Muscle layer of colon (tissue), 2 donors: ENCODE measurements around the gene LGALS3BP.

Experiments
- H3K27ac ChIP-seq: one replicate; pipeline ENCODE4 v1.7.0; 2013; ENCODE audit warnings: low read depth, mild to moderate bottlenecking, low read length, moderate library complexity
- H3K27me3 ChIP-seq, 2 donors: one replicate each; pipeline ENCODE4 v1.7.0; 2013; ENCODE audit warnings: low read length in 2 of 2, mild to moderate bottlenecking in 2 of 2; ENCODE audit not compliant: insufficient read depth in 2 of 2, control insufficient read depth in 1 of 2
- H3K36me3 ChIP-seq: one replicate; pipeline ENCODE4 v1.7.0; 2013; ENCODE audit warnings: mild to moderate bottlenecking, low read length; ENCODE audit not compliant: insufficient read depth
- H3K4me1 ChIP-seq: one replicate; pipeline ENCODE4 v1.7.0; 2013; ENCODE audit warnings: mild to moderate bottlenecking, low read length; ENCODE audit not compliant: insufficient read depth
- H3K4me3 ChIP-seq, 2 donors: one replicate each; pipeline ENCODE4 v1.7.0; 2013; ENCODE audit warnings: low read length in 2 of 2, low read depth in 1 of 2, mild to moderate bottlenecking in 1 of 2, moderate library complexity in 1 of 2
- H3K9ac ChIP-seq: one replicate; pipeline ENCODE4 v1.7.0; 2013; ENCODE audit warnings: low read length
- H3K9me3 ChIP-seq: one replicate; pipeline ENCODE4 v1.7.0; 2013; ENCODE audit warnings: mild to moderate bottlenecking, low read length
- donor health status: abdominal sarcoma.
- donor health status: Adenocarcinoma of cecum.

LGALS3BP gene

GRCh38 chr17:79001190-79002020 lies 21.7 kb upstream of the LGALS3BP start:
- H3K36me3 ChIP-seq: peaks cover 17% of the 10 kb centered on the region
- no peaks in the 10 kb centered on the region for H3K27me3 ChIP-seq

GRCh38 chr17:79000396-79001189 lies 20.9 kb upstream of the LGALS3BP start:
- Histone ChIP-seq H3K9ac (no peak overlapping the region), H3K27me3 (no peaks in the 10 kb centered on the region), H3K9me3 (no peaks in the 10 kb centered on the region), H3K4me3 (no peak overlapping the region), H3K27ac (no peak overlapping the region), H3K4me1 (peaks cover 5% of the 10 kb centered on the region), H3K36me3 (peaks cover 19% of the 10 kb centered on the region)

More at GRCh38 chr17:79001190-79002020, 21.7 kb upstream of the LGALS3BP start:
- H3K4me3 ChIP-seq: no peak overlapping the region
- no peaks in the 10 kb centered on the region for H3K9me3 ChIP-seq
- H3K27ac ChIP-seq: no peak overlapping the region
- H3K9ac ChIP-seq: no peak overlapping the region
- peaks cover 4% of the 10 kb centered on the region for H3K4me1 ChIP-seq

- Histone ChIP-seq H3K9ac (no peak overlapping the region), H3K4me3 (no peak overlapping the region), H3K36me3 (peaks cover 19% of the 10 kb centered on the region), H3K4me1 (peaks cover 5% of the 10 kb centered on the region), H3K9me3 (no peaks in the 10 kb centered on the region), H3K27me3 (no peaks in the 10 kb centered on the region), H3K27ac (no peak overlapping the region)
Observed at GRCh38 chr17:78999947-79000395, 20.2 kb upstream of the LGALS3BP start.

- Histone ChIP-seq H3K27me3 (no peaks in the 10 kb centered on the region), H3K9me3 (no peaks in the 10 kb centered on the region), H3K4me1 (peaks cover 5% of the 10 kb centered on the region), H3K36me3 (peaks cover 25% of the 10 kb centered on the region), H3K4me3 (no peak overlapping the region), H3K9ac (no peak overlapping the region), H3K27ac (no peak overlapping the region)
Observed at GRCh38 chr17:78999056-78999768, 19.5 kb upstream of the LGALS3BP start.

- Histone ChIP-seq H3K9ac (no peak overlapping the region), H3K36me3 (peaks cover 26% of the 10 kb centered on the region), H3K9me3 (no peaks in the 10 kb centered on the region), H3K27me3 (no peaks in the 10 kb centered on the region), H3K4me1 (peaks cover 5% of the 10 kb centered on the region), H3K27ac (no peak overlapping the region), H3K4me3 (no peak overlapping the region)
Observed at GRCh38 chr17:78998311-78999055, 18.8 kb upstream of the LGALS3BP start.

GRCh38 chr17:78997881-78998280 lies 18.2 kb upstream of the LGALS3BP start:
- Histone ChIP-seq H3K4me3 (no peak overlapping the region), H3K36me3 (peaks cover 26% of the 10 kb centered on the region), H3K9me3 (no peaks in the 10 kb centered on the region), H3K27me3 (no peaks in the 10 kb centered on the region), H3K9ac (no peak overlapping the region), H3K27ac (no peak overlapping the region), H3K4me1 (peaks cover 5% of the 10 kb centered on the region)

GRCh38 chr17:78997231-78997741 lies 17.6 kb upstream of the LGALS3BP start:
- Histone ChIP-seq H3K27me3 (no peaks in the 10 kb centered on the region), H3K9ac (no peak overlapping the region), H3K36me3 (peaks cover 30% of the 10 kb centered on the region), H3K9me3 (no peaks in the 10 kb centered on the region), H3K4me1 (peaks cover 5% of the 10 kb centered on the region), H3K4me3 (no peak overlapping the region), H3K27ac (no peak overlapping the region)

DNA sequence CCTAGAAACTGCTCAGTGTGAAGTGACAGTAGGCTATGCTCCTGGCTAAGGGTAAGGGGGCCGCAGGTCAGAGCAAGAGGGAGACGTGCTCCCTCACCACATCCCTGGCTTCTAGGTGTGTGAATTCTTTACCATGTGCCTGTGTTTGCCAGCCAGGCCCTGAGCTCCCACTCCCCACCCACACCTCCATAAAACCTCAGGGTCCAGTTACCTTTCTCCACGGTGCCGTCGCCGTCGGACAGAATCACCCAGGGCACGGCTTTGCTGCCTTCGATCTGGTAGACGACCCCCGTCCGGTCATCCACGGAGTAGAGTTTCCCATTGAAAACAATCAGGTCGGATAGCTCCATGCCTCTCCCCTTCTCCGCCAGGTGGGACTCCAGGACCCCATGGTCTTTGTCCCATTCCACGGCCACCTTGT lies 17.1 kb upstream of the LGALS3BP start:
- Histone ChIP-seq H3K9me3 (no peaks in the 10 kb centered on the region), H3K4me3 (no peak overlapping the region), H3K9ac (no peak overlapping the region), H3K4me1 (peaks cover 5% of the 10 kb centered on the region), H3K27me3 (no peaks in the 10 kb centered on the region), H3K36me3 (peaks cover 31% of the 10 kb centered on the region), H3K27ac (no peak overlapping the region)

- Histone ChIP-seq H3K9ac (no peak overlapping the region), H3K4me3 (no peak overlapping the region), H3K36me3 (peaks cover 31% of the 10 kb centered on the region), H3K27ac (no peak overlapping the region), H3K9me3 (no peaks in the 10 kb centered on the region), H3K4me1 (peaks cover 5% of the 10 kb centered on the region), H3K27me3 (no peaks in the 10 kb centered on the region)
Observed at GRCh38 chr17:78995761-78996451, 16.2 kb upstream of the LGALS3BP start.

- no peak overlapping the region for H3K27ac ChIP-seq
- peaks cover 37% of the 10 kb centered on the region for H3K36me3 ChIP-seq
- peaks cover 5% of the 10 kb centered on the region for H3K4me1 ChIP-seq
- no peaks in the 10 kb centered on the region for H3K27me3 ChIP-seq
- no peak overlapping the region for H3K9ac ChIP-seq
- H3K9me3 ChIP-seq: no peaks in the 10 kb centered on the region
- no peak overlapping the region for H3K4me3 ChIP-seq
Observed at GRCh38 chr17:78995022-78995760, 15.5 kb upstream of the LGALS3BP start.
